GM18511 (cell line): ENCODE measurements around the gene NPAS2.

Experiments
- ATAC-seq: cut with Tn5 transposase; IDR thresholded peaks from one replicate; pipeline ENCODE4 v1.9.1; 2021; ENCODE audit warnings: mild to moderate bottlenecking, moderate library complexity; ENCODE audit not compliant: unreplicated experiment

Gene NPAS2

GRCh38 chr2:100960688-100961087 is 140.7 kb downstream of the NPAS2 start:
- no peak for ATAC-seq

GRCh38 chr2:100962366-100963025 is 142.6 kb downstream of the NPAS2 start:
- ATAC-seq = no peak

DNA sequence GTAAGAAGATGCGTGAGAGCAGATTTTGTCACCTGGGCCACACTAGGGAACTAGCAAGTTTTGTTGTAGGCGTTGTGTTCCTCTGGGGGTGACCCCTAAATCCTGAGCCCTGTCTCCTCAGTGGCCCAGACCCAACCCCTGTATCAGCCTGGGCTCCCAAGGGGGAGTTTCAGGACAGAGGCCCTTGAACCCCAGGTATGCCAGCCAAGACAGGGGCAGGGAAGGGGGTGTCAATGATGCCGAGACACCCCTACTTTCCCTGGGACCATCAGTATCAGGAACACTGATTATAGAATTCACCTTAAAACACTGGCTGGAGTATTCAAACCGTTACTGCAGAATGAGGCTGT is 143.1 kb downstream of the NPAS2 start:
- no peak for ATAC-seq

DNA sequence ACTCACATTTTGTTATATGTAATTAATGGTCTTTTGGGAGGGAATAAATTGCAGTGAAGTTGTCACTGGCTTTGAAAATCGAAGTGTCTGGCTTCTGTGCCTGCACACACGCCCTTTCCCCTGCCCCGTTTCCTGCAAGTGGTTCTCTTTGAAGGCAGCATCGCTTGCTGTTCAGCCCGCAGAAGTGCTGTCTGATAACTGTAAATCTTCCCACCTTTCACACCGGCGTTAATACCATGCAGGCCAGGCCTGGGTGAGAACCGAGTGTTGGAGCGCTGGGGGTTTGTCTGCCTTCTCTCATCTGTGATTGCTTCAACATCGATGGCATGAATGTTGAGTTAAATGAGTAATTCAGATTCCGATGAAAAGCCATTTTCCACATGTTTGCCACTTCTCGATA is 144.3 kb downstream of the NPAS2 start:
- no peak for ATAC-seq

GRCh38 chr2:100964681-100965169 is 144.8 kb downstream of the NPAS2 start:
- ATAC-seq = no peak

DNA sequence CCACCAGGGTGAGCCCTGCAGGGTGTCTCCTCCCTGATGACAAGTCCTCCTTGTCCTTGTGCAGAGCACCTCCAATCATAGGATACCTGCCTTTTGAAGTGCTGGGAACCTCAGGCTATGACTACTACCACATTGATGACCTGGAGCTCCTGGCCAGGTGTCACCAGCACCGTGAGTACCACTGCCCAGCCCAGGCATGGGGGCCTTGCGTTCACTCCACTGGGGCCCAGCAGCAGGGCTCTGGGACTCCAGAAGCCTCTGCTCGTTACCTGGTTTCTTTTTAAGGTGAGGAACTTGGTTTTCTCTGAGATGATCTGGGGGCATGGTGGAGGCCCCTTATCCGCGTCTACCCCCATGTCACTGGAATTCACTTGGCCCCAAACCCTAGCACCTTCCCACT is 145.7 kb downstream of the NPAS2 start:
- no peak for ATAC-seq

DNA sequence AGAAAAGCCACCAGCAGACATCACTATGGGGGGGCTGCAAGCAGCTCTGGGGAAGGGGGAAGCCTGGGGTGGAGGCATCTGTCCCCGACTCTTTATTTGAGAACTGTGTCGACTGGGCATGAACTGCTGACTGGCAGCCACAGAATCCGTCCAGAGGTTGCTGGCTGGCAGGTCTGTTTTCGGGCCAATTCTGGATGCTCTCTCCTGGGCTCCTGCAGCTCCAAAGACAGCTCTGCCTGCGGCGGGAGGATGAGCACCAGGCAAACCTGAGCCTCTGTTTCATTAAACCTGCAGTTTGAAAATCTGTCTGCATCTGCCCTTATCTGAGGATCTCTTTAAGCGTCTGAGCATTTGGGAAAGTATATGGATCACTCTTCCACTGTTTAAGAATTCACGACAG is 147.8 kb downstream of the NPAS2 start:
- ATAC-seq = no peak

DNA sequence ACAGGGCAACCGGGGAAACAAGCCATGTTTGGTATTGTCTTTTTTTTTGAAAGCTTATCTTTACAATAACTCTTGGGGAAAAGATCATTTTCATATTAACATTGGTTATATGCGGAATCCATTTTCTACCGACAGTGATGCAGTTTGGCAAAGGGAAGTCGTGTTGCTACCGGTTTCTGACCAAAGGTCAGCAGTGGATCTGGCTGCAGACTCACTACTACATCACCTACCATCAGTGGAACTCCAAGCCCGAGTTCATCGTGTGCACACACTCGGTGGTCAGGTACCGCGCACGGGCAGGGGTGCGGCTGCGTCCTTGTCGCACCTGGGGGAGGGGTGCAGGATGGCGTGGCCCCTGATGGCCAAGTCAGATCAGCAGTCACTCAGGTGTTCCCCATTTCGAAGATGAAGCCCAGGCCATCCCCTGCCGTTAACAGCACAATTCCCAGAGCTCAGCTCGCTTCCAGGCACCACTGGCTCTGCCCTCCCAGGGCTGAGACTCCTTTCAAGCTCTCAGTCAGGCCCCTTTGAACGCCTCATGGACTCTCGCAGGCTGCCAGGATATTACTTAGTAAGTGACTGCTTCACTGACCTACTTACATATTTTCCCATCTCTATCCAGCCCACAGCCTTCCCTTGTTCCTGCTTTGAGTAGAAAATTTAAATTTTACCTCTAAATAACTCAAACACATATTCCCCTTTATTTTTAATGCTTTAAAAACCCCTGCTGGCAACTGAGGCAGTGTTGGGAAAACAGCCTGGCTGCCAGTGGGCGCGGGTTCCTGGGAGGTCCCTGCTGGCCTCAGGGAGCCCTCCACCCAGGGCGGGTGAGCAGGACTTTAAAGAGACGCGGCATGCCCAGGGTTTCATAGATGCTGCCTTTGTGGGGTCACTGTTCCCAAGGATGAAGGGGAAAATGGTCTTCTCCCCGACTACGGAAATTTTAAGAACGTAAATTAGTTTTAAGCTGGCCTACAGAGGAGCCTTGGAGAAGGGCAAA is 148.5 kb downstream of the NPAS2 start:
- ATAC-seq = no peak

DNA sequence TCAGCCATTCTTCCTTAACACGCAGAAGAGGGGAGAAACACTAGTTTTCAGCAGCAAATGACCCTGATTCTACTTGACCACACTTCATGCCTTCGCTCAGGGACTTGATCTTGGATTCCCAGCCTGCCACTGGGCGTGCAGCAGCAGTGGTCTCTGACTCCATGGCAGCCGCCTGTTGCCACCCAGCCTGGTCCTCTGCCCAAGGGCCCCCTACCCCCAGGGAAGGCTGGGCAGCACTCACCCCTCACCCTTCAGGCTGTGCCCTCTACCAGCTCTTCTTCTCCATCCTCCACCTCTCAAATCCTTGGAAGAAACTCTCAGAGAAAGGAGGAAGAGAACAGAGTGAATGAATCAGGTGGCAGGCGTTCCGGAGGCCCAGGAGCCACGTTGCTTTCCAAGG is 150.1 kb downstream of the NPAS2 start:
- ATAC-seq = no peak

DNA sequence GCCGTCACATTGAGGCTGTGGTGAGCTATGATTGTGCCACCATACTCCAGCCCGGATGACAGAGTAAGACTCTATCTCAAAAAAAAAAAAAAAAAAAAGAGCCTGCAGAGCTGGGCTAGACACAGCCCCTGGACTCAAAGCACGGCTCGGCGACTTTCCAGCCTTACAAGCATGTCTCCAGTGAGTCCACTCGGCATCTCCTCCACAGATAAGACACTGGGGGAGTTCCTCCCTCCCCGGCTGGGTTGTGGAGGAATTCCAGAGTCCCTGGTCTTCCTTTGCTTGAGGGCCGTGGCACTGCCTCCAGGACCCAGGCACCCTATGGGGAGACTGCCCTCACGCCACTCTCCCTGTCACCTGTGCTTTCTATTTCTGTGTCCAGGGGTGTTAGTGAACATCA is 151.3 kb downstream of the NPAS2 start:
- ATAC-seq = no peak

DNA sequence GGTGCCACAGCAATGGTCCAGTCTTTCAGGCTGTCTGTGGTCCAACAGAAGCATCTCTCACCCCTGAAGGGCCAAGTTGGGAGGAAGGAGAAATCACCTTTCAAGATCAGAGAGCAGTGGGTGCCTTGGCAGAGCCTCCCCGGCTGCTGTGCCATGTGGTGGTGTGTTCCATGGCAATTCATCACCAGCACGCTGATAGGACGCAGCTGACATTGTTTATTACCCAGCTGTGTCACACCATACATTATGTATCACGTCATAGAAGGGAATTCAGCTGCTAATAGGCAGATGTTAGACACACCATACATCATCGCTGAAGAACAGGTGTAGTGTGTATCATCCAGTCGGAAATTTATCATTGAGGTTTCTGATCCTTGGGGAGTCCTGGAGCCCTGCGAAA is 152.5 kb downstream of the NPAS2 start:
- no peak for ATAC-seq

GRCh38 chr2:100974712-100975520 is 155.0 kb downstream of the NPAS2 start:
- ATAC-seq = no peak

DNA sequence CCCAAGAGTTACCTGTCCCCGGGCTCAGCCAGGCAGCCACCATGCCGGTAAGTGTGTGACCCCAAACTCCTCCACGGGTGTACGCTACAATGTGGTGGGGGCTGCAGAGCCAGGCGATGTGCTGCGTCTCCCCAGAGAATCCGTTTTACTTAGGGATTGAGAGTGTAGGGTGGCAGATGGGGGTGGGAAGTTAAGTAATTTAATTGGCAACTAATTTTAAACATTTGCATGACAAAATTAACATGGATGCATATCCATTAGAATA is 155.5 kb downstream of the NPAS2 start:
- ATAC-seq = no peak

DNA sequence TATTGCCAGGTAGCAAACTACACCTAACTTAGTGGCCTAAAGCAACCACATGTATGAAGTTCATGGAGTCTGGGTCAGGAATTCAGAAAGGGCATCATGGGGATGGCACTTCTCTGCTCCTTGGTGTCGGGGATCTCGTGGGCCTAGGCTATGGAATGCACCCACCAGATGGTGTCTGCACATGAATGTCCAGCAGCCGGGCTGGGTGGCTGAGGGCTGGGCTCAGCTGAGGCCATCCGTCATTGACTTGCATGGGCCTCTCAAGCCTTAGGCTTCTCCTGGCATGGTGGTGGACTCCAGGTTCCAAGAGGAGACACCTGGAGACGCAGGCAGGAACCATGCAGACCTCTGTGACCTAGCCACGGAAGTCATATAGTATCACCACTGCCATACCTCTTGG is 156.1 kb downstream of the NPAS2 start:
- no peak for ATAC-seq

- peak; percentile 96 for ATAC-seq
Observed at GRCh38 chr2:100976645-100977391, 156.9 kb downstream of the NPAS2 start.

DNA sequence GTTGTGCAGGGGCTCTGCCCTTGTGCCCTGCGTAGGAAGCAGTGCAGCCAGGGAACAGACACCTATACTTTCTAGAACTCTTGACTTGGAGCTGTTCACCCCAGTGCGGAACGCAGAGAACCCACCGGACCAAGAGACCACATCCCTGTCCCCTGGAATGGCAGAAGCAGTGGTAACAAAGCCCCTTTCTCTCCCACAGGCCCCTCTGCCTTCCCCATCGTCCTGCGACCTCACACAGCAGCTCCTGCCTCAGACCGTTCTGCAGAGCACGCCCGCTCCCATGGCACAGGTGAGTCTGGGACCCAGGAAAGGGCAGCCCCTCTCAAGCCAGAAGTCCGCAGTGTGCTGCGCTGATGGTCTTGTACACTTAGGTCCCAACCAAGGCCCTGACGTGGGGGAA is 157.6 kb downstream of the NPAS2 start:
- ATAC-seq = no peak

DNA sequence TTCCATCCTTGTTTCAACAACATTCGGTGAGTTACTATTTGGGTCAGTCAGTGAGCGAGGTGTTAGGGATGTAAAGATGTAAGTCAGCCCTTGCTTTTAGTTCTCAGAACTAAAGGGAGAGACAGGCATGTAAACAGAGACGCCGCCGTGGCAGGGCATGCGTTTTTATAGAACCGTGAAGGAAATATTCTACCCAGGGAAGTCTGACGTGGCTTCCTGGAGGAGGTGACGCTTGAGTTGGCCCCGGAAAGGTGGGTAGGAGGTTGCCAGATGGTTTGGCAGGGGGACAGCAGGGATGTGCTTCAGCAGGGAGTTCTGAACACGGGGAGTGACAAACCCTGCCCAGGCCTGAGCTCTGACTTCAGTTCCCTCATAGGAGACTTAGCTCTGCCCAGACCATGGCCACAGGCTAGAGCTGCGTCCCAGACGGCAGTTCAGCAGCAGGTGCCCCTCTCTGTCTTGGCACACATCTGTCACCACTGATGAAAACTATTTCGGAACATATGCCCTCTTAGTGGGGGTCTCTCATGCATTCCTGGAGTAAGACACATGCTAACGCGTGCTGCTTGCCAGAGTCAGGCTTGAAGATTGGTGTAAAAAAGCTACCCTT is 158.7 kb downstream of the NPAS2 start:
- ATAC-seq = no peak

GRCh38 chr2:100980046-100980445 is 160.1 kb downstream of the NPAS2 start:
- no peak for ATAC-seq

GRCh38 chr2:100981011-100981410 is 161.1 kb downstream of the NPAS2 start:
- no peak for ATAC-seq

GRCh38 chr2:100982431-100982861 is 162.5 kb downstream of the NPAS2 start:
- ATAC-seq = no peak
